HCT116 (cell line): ENCODE results near the gene APBB2.

ENCODE experiments used
- CEBPB ChIP-seq: IDR thresholded peaks from 2 replicates; pipeline ENCODE4 v1.6.1; 2012; ENCODE audit warnings: low read depth
- ELF1 ChIP-seq: IDR thresholded peaks from 2 replicates; pipeline ENCODE4 v1.6.1; 2012; ENCODE audit warnings: low read depth, borderline replicate concordance
- EZH2 ChIP-seq: fragments of 200-600 bp; sonication (generic); IDR thresholded peaks from 2 replicates; pipeline ENCODE4 v1.6.1; 2017; ENCODE audit warnings: antibody characterized with exemption, mixed run types
- EZH2phosphoT487 ChIP-seq: fragments of 200-600 bp; IDR thresholded peaks from 2 replicates; pipeline ENCODE4 v1.6.1; 2018; ENCODE audit warnings: antibody characterized with exemption, borderline replicate concordance
- FOSL1 ChIP-seq: IDR thresholded peaks from 2 replicates; pipeline ENCODE4 v1.6.1; 2012; ENCODE audit warnings: low read depth
- JUND ChIP-seq: IDR thresholded peaks from 2 replicates; pipeline ENCODE4 v1.6.1; 2012
- POLR2A ChIP-seq: IDR thresholded peaks from 2 replicates; pipeline ENCODE4 v1.7.0; 2011; ENCODE audit warnings: borderline replicate concordance; ENCODE audit not compliant: insufficient read depth, insufficient read length; ENCODE audit errors: extremely low read depth
- POLR2AphosphoS5 ChIP-seq: IDR thresholded peaks from 2 replicates; pipeline ENCODE4 v1.6.1; 2011; ENCODE audit warnings: mild to moderate bottlenecking, low read depth, low read length, moderate library complexity
- RAD21 ChIP-seq: IDR thresholded peaks from 2 replicates; pipeline ENCODE4 v1.6.1; 2012; ENCODE audit warnings: low read depth, mild to moderate bottlenecking
- TF ChIP-seq, protein P1 (sequence below), 3 experiments: fragments of 200-600 bp in 1 of 3; sonication (generic) in 1 of 3; IDR thresholded peaks in 2 of 3; conservative IDR thresholded peaks in 1 of 3; 2 replicates each; pipeline ENCODE4 v1.5.1; 2012 to 2017; ENCODE audit warnings: low read depth in 2 of 3, low read length in 2 of 3, antibody characterized with exemption in 1 of 3, borderline replicate concordance in 1 of 3, control low read depth in 1 of 3, mild to moderate bottlenecking in 1 of 3, mixed read lengths in 1 of 3, mixed run types in 1 of 3, moderate library complexity in 1 of 3; ENCODE audit not compliant: insufficient read depth in 1 of 3
- TF ChIP-seq, protein P2 (sequence below): IDR thresholded peaks from 2 replicates; pipeline ENCODE4 v1.6.1; 2012
- TF ChIP-seq, protein P3 (sequence below): IDR thresholded peaks from 2 replicates; pipeline ENCODE4 v1.6.1; 2012
- TF ChIP-seq, protein P4 (sequence below): IDR thresholded peaks from 2 replicates; pipeline ENCODE4 v1.6.1; 2012; ENCODE audit warnings: low read depth

DNA sequence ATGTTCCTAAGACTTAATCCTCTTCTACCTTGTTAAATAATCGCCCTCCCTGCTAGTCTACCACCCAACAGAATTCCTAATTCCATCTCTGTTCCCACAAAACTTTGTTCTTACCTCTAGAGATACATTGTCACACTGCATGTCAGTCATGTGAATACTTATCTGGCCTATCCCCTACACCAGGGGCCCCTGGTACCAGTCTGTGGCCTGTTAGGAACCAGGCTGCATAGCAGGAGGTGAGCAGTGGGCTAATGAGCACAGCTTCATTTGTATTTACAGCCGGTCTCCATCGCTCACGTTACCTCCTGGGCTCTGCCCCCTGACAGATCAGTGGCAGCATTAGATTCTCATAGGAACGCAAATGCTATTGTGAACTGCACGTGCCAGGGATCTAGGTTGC is 73.9 kb downstream of the APBB2 start:
- TF ChIP-seq, protein P1, sequence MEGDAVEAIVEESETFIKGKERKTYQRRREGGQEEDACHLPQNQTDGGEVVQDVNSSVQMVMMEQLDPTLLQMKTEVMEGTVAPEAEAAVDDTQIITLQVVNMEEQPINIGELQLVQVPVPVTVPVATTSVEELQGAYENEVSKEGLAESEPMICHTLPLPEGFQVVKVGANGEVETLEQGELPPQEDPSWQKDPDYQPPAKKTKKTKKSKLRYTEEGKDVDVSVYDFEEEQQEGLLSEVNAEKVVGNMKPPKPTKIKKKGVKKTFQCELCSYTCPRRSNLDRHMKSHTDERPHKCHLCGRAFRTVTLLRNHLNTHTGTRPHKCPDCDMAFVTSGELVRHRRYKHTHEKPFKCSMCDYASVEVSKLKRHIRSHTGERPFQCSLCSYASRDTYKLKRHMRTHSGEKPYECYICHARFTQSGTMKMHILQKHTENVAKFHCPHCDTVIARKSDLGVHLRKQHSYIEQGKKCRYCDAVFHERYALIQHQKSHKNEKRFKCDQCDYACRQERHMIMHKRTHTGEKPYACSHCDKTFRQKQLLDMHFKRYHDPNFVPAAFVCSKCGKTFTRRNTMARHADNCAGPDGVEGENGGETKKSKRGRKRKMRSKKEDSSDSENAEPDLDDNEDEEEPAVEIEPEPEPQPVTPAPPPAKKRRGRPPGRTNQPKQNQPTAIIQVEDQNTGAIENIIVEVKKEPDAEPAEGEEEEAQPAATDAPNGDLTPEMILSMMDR (IDR thresholded peaks at IDR 0.05 in 2 of 3, conservative IDR thresholded peaks at IDR 0.05 in 1 of 3; ENCODE audit: borderline replicate concordance in 1 of 3, insufficient read depth in 1 of 3, low read depth in 2 of 3, low read length in 2 of 3): no peak
- TF ChIP-seq, protein P2, sequence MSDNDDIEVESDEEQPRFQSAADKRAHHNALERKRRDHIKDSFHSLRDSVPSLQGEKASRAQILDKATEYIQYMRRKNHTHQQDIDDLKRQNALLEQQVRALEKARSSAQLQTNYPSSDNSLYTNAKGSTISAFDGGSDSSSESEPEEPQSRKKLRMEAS: no peak
- TF ChIP-seq POLR2A (no peak), POLR2AphosphoS5 (no peak), EZH2 (no peak), JUND (no peak), ELF1 (no peak), FOSL1 (no peak), RAD21 (no peak), CEBPB (no peak), EZH2phosphoT487 (no peak)
- TF ChIP-seq, protein P3, sequence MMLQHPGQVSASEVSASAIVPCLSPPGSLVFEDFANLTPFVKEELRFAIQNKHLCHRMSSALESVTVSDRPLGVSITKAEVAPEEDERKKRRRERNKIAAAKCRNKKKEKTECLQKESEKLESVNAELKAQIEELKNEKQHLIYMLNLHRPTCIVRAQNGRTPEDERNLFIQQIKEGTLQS: no peak
- TF ChIP-seq, protein P4, sequence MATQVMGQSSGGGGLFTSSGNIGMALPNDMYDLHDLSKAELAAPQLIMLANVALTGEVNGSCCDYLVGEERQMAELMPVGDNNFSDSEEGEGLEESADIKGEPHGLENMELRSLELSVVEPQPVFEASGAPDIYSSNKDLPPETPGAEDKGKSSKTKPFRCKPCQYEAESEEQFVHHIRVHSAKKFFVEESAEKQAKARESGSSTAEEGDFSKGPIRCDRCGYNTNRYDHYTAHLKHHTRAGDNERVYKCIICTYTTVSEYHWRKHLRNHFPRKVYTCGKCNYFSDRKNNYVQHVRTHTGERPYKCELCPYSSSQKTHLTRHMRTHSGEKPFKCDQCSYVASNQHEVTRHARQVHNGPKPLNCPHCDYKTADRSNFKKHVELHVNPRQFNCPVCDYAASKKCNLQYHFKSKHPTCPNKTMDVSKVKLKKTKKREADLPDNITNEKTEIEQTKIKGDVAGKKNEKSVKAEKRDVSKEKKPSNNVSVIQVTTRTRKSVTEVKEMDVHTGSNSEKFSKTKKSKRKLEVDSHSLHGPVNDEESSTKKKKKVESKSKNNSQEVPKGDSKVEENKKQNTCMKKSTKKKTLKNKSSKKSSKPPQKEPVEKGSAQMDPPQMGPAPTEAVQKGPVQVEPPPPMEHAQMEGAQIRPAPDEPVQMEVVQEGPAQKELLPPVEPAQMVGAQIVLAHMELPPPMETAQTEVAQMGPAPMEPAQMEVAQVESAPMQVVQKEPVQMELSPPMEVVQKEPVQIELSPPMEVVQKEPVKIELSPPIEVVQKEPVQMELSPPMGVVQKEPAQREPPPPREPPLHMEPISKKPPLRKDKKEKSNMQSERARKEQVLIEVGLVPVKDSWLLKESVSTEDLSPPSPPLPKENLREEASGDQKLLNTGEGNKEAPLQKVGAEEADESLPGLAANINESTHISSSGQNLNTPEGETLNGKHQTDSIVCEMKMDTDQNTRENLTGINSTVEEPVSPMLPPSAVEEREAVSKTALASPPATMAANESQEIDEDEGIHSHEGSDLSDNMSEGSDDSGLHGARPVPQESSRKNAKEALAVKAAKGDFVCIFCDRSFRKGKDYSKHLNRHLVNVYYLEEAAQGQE: no peak
